Mesodermal cell (in vitro differentiated cells): ENCODE data around the gene ARHGAP45.

ENCODE experiments used
- H3K27ac ChIP-seq: 2 replicates; pipeline ENCODE4 v1.7.0; 2013; ENCODE audit warnings: mild to moderate bottlenecking, low read depth, low read length, moderate library complexity; ENCODE audit not compliant: severe bottlenecking
- H3K36me3 ChIP-seq: 2 replicates; pipeline ENCODE4 v1.7.1; 2013; ENCODE audit warnings: mild to moderate bottlenecking, low read length, moderate library complexity; ENCODE audit not compliant: control insufficient read depth, insufficient read depth
- H3K4me1 ChIP-seq: one replicate; pipeline ENCODE4 v1.7.1; 2013; ENCODE audit warnings: mild to moderate bottlenecking, low read length; ENCODE audit not compliant: insufficient read depth, control insufficient read depth, poor library complexity, severe bottlenecking
- H3K4me3 ChIP-seq: 2 replicates; pipeline ENCODE4 v1.7.0; 2013; ENCODE audit warnings: low read length, control low read depth, mild to moderate bottlenecking; ENCODE audit not compliant: insufficient read depth, poor library complexity, severe bottlenecking; ENCODE audit errors: extremely low read depth
- H3K9me3 ChIP-seq: 2 replicates; pipeline ENCODE4 v1.7.1; 2013; ENCODE audit warnings: mild to moderate bottlenecking, low read length, moderate library complexity; ENCODE audit not compliant: control insufficient read depth
- WGBS, 2 experiments: methylation state at CpG; one replicate each; pipeline ENCODE4 v1.1.5; 2013; ENCODE audit warnings: missing lambda C conversion rate in 2 of 2; ENCODE audit not compliant: insufficient coverage in 2 of 2; 5-methylcytosine and 5-hydroxymethylcytosine counted together

ARHGAP45 gene

DNA sequence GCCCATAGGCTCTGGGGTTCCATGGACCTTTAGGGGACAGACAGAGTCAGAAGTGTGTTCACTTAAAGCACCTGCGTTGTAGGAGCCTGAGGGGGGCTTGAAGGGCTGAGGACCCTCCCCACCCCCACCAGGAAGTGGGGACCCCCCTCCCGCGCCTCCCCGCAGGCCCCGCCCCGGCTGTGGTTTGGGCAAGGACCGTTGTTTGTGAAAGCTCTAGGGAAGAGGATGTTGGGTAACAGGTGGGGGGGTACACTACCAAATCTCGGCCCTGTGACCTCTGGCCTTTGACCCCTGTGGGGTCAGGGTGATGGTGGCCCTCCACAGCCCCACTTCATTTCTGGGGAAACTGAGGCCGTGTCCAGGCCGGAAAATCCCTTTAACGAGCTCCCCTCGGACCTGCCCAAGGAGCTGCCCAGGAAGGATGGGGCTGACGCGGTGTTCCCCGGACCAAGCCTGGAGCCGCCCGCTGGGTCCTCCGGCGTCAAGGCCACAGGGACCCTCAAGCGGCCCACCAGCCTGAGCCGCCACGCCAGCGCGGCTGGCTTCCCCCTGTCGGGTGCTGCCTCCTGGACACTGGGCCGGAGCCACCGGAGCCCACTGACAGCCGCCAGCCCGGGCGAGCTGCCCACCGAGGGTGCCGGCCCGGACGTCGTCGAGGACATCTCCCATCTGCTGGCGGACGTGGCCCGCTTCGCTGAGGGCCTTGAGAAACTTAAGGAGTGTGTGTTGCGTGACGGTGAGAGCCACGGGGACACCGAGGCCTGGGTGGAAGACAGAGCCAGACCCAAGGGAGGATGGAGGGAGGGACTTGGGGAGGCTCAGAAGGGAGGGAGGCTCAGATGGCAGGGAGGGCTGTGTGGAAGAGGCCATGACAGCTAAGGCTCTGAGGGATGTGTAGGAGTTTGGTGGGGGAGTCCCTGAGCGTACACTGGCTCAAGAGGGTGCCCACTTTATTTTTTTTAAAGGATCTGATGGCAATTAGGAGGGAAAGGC is 1.3 kb downstream of the ARHGAP45 start:
- H3K27ac ChIP-seq = no peak overlapping the region
- peaks cover 16% of the 10 kb centered on the region for H3K4me1 ChIP-seq
- no peak overlapping the region for H3K4me3 ChIP-seq
- H3K36me3 ChIP-seq = no peaks in the 10 kb centered on the region
- H3K9me3 ChIP-seq = no peaks in the 10 kb centered on the region
- WGBS, 2 experiments = 94% methylated on average over 24 to 39 of the region's 45 CpGs

DNA sequence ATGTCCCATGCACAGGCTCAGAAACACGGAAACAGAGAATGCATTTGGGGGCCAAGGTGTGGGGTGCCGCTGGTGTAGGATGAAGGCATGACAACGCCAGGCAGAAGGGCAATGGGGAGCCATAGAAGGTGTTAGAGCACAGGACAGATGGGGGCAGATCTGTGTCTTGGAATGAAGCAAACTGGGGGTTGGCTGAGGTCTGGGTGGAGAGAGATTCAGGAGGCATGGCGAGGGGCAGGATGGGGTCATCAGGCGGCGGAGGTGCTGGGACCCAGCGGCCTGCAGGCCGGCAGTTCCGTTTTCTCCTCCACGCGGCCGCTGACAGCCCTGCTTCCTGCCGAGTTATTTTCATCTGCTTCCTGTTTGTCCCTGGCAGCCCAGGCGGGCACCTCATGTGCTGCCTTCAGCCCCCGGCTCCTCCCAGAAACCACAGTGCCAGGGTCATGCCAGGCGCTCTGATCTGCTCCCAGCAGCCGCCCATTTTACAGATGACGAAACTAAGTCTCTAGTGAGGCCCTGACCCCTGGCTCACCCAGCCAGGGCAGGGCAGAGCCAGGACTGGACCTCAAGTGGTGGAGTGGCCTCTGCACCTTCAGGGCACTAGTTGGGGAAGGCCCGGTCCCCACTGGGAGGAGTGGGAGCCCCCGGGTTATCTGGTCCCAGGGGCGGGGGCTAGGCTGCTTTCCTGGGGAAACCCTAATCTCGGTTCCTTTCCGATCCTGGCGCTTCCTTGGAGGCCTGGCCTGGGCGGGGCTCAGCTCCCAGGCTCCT is 2.2 kb downstream of the ARHGAP45 start:
- H3K36me3 ChIP-seq = no peaks in the 10 kb centered on the region
- no peaks in the 10 kb centered on the region for H3K9me3 ChIP-seq
- H3K27ac ChIP-seq = no peak overlapping the region
- peaks cover 16% of the 10 kb centered on the region for H3K4me1 ChIP-seq
- WGBS, 2 experiments = 83 to 87% methylated on average over 21 to 25 of the region's 25 CpGs
- H3K4me3 ChIP-seq = no peak overlapping the region

- no peak overlapping the region for H3K27ac ChIP-seq
- peaks cover 12% of the 10 kb centered on the region for H3K4me1 ChIP-seq
- WGBS, 2 experiments = 18 to 20% methylated on average over 17 to 21 of the region's 21 CpGs
- H3K4me3 ChIP-seq = peak overlapping the region; percentile 24
- H3K9me3 ChIP-seq = no peaks in the 10 kb centered on the region
- no peaks in the 10 kb centered on the region for H3K36me3 ChIP-seq
These were observed 3.6 kb downstream of the ARHGAP45 start for GRCh38 chr19:1070576-1070930.

DNA sequence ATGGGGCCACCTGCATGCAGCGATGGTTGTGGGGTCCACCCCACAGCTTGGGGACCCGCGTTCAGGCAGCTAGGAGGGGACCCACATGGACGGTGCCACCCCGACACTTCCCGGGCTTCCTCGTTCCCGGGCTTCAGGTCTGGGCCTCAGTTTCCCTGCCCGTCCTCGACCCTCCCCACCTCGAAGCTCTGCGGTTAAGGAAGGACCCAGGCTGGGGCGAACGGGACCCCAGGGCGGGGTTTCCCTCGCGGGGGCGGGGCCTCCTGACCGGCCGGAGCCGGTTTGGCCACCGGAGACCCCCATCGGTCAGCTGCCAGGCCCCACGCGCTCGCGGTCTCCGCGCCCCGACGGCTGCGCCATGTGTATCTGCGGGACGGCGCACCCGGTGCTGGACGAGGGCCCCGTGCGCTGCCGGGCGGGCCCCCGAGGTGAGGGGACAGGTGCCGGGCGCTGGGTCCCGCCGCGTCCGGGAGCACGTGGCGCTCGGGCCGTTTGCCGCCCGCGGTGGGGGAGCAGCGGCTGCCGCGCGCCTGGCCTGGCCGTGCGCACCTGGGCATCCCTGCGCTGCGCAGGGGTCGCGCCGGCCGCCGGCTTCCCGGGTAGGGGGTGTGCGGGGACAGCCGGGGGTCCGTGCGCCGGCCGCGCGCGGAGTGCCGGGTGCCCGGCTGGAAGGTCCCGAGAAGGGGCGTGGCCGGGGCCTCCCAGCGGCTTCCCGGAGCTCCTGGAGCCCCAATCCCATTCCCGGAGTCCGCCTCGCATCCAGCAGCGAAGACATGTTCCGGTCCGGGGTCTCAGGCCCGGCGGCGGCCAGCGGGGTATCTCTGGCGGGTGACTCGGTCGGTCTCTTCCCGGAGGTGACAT is 4.2 kb downstream of the ARHGAP45 start:
- no peak overlapping the region for H3K27ac ChIP-seq
- 3% methylated on average over 83 to 95 of the region's 99 CpGs for WGBS, 2 experiments
- no peaks in the 10 kb centered on the region for H3K36me3 ChIP-seq
- H3K9me3 ChIP-seq = peaks cover 3% of the 10 kb centered on the region
- H3K4me1 ChIP-seq = peaks cover 6% of the 10 kb centered on the region
- H3K4me3 ChIP-seq = peak overlapping the region; percentile 24

DNA sequence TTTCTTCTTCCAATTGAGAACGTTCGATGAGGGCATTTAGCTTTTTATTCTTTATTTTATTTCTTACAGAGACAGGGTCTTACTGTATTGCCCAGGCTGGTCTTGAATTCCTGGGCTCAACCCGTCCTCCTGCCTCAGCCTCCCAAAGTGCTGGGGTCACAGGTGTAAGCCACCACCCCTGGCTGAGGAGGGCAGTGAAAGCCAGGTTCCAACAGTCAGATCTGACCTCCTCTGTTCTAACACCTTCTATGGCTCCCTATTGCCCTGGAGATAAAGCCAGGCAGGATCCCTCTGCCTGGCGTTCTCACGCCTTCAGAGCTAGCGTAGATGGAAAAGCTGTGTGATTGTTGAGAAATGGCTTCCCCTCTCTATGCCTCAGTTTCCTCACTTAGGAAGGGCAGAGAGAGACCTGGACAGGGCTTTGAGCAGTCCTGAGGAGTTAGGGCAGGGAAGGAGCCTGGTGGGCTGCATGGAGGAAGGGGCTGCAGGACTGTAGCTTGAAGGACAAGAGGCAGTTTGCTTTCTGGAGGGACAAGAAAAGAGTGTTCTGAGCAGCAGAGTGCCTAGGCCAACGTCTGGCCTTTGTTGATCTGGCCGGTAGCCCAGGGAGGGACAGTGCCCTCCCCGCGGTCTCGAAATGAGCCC is 5.5 kb downstream of the ARHGAP45 start:
- H3K27ac ChIP-seq = no peak overlapping the region
- no peaks in the 10 kb centered on the region for H3K4me1 ChIP-seq
- no peaks in the 10 kb centered on the region for H3K36me3 ChIP-seq
- H3K4me3 ChIP-seq = no peak overlapping the region
- H3K9me3 ChIP-seq = peaks cover 3% of the 10 kb centered on the region
- 88 to 93% methylated on average over 5 to 7 of the region's 11 CpGs for WGBS, 2 experiments

DNA sequence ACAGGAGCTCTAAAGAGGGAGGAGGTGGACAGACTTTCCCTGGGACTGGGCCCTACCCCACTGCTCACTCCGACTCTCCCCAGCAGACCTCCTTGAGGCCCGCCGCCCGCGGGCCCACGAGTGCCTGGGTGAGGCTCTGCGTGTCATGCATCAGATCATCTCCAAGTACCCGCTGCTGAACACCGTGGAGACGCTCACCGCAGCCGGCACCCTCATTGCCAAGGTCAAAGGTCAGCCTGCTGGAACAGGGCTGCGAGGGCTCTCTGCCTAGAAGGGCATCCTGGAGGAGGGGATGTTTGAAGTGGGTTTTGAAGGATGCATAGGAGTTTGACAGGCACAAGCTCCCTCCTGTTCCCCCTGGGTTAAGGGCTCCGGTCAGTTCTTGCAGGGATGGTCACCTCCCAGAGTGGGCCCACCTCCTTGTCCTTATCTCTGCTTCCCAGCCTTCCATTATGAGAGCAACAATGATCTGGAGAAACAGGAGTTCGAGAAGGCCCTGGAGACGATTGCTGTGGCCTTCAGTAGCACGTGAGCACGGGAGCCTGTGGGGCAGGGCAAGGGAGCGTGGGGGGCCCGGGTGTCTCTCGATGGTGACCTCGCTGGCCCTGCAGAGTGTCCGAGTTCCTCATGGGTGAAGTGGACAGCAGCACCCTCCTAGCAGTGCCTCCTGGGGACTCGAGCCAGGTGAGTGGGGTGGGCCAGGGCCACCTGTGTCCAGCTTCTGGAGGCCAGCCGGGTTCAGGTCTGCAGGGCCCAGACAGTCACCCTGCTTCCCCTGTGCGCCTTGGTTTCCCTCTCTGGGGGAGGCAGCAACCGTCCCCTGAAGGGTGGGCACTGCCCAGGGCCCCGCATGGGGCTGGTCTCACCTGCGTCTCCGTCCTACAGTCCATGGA is 6.3 kb downstream of the ARHGAP45 start:
- H3K4me3 ChIP-seq = no peak overlapping the region
- H3K9me3 ChIP-seq = peaks cover 3% of the 10 kb centered on the region
- no peaks in the 10 kb centered on the region for H3K4me1 ChIP-seq
- no peak overlapping the region for H3K27ac ChIP-seq
- no peaks in the 10 kb centered on the region for H3K36me3 ChIP-seq
- WGBS, 2 experiments = 93 to 96% methylated on average over 22 to 25 of the region's 30 CpGs

GRCh38 chr19:1073956-1074517 is 7.1 kb downstream of the ARHGAP45 start:
- 91 to 93% methylated on average over 24 of the region's 28 CpGs for WGBS, 2 experiments
- H3K4me3 ChIP-seq = no peak overlapping the region

GRCh38 chr19:1074544-1075283 is 7.7 kb downstream of the ARHGAP45 start:
- Histone ChIP-seq H3K27ac (no peak overlapping the region), H3K4me3 (no peak overlapping the region), H3K36me3 (no peaks in the 10 kb centered on the region), H3K4me1 (no peaks in the 10 kb centered on the region), H3K9me3 (peaks cover 3% of the 10 kb centered on the region)
- 93 to 97% methylated on average over 46 to 48 of the region's 54 CpGs for WGBS, 2 experiments

More at GRCh38 chr19:1073956-1074517, 7.1 kb downstream of the ARHGAP45 start:
- no peaks in the 10 kb centered on the region for H3K4me1 ChIP-seq
- no peaks in the 10 kb centered on the region for H3K36me3 ChIP-seq
- no peak overlapping the region for H3K27ac ChIP-seq
- H3K9me3 ChIP-seq = peaks cover 3% of the 10 kb centered on the region

GRCh38 chr19:1076046-1076386 is 9.0 kb downstream of the ARHGAP45 start:
- Histone ChIP-seq H3K27ac (no peak overlapping the region), H3K4me1 (no peaks in the 10 kb centered on the region), H3K9me3 (peaks cover 3% of the 10 kb centered on the region), H3K4me3 (no peak overlapping the region), H3K36me3 (no peaks in the 10 kb centered on the region)
- WGBS, 2 experiments = 93 to 98% methylated on average over 4 of the region's 4 CpGs
